Left lung (tissue), 10 donors: ENCODE measurements around the gene TRPM2. TPM values are rescaled to one million over a fixed set of nuclear protein-coding genes. Genes with fewer than 3 reads are reported as not detected.

Experiments used
- ATAC-seq: fragments of 200-7000 bp; cut with Tn5 transposase; one replicate; pipeline ENCODE4 v1.9.1; 2020; ENCODE audit warnings: moderate library complexity
- DNase-seq, 4 donors: peaks; one replicate each; pipeline ENCODE4 v3.0.0-alpha.2; 2013 to 2020
- H3K27ac ChIP-seq, 2 donors: fragments of 200-600 bp; sonication (generic) in 1 of 2; one replicate each; pipeline versions ENCODE4 v1.5.0 to v1.8.0; 2020 to 2021
- H3K27me3 ChIP-seq, 2 donors: fragments of 200-600 bp; sonication (generic) in 1 of 2; one replicate each; pipeline versions ENCODE4 v1.5.0 to v1.8.0; 2020 to 2021
- H3K36me3 ChIP-seq, 2 donors: fragments of 200-600 bp; sonication (generic) in 1 of 2; one replicate each; pipeline versions ENCODE4 v1.5.0 to v1.8.0; 2020 to 2021
- H3K4me1 ChIP-seq, 2 donors: fragments of 200-600 bp; one replicate each; pipeline ENCODE4 v1.8.0; 2021
- H3K4me3 ChIP-seq, 2 donors: fragments of 200-600 bp; sonication (generic) in 1 of 2; one replicate each; pipeline versions ENCODE4 v1.5.0 to v1.8.0; 2020 to 2021; ENCODE audit warnings: mild to moderate bottlenecking in 1 of 2
- H3K9me3 ChIP-seq, 2 donors: fragments of 200-600 bp; sonication (generic) in 1 of 2; one replicate each; pipeline versions ENCODE4 v1.5.0 to v1.8.0; 2020 to 2021
- CTCF ChIP-seq, 2 donors: fragments of 200-600 bp; sonication (generic) in 1 of 2; IDR thresholded peaks; one replicate each; pipeline versions ENCODE4 v1.5.0 to v1.8.0; 2021; ENCODE audit warnings: antibody characterized with exemption in 2 of 2
- intact Hi-C, 2 donors: fragments of 100-400 bp; cut with DNase I; formaldehyde crosslinking; loops; one replicate each; pipeline versions ENCODE4 v1.11.2 to v1.14.2; 2022
- polyA plus RNA-seq, 6 donors: library from polyadenylated mRNA; unstranded; fragments of 120-200 nt; gene quantifications; one replicate each; pipeline ENCODE4 v1.2.1, GENCODE V29; 2013; ENCODE audit not compliant: insufficient read length in 6 of 6
- total RNA-seq, 2 donors: library from RNA; stranded (reverse); fragmentation: NEBNext Ultra II Directional; extraction: Animal tissue kit (Norgen Biotek cat#: 25700); gene quantifications; one replicate each; pipeline ENCODE4 v1.2.1, GENCODE V29; 2021
- donor health status: DM: no; HTN: yes; CAD: no.
- donor health status: DM: no; HTN: no; CAD: no.

The TRPM2 gene
- total and polyA plus RNA-seq, 8 donors: 1.2 to 25.6 (median 1.6) TPM

GRCh38 chr21:44434568-44434925 is 81.1 kb downstream of the TRPM2 start:
- Histone ChIP-seq H3K4me1 (no peaks in the 10 kb centered on the region), H3K27ac (no peak overlapping the region), H3K4me3 (no peak overlapping the region), H3K27me3 (peaks cover 0 to 6% of the 10 kb centered on the region in 2 donors), H3K9me3 (peaks cover 0 to 12% of the 10 kb centered on the region in 2 donors), H3K36me3 (peaks cover 0 to 57% of the 10 kb centered on the region in 2 donors)
- ATAC-seq (no peak), DNase-seq (peak in 1 of 4 donors; percentile 57)
- no peak for TF ChIP-seq CTCF (IDR thresholded peaks at IDR 0.05)
- intact Hi-C loops: no loop called here

GRCh38 chr21:44434936-44435635 is 81.7 kb downstream of the TRPM2 start:
- no peak overlapping the region for H3K4me3 ChIP-seq
- peaks cover 0 to 61% of the 10 kb centered on the region in 2 donors for H3K36me3 ChIP-seq
- H3K4me1 ChIP-seq: no peaks in the 10 kb centered on the region
- no peak overlapping the region for H3K27ac ChIP-seq
- intact Hi-C loops: no loop called here
- peaks cover 0 to 6% of the 10 kb centered on the region in 2 donors for H3K27me3 ChIP-seq
- TF ChIP-seq CTCF (IDR thresholded peaks at IDR 0.05): no peak
- ATAC-seq (no peak), DNase-seq (peak in 2 of 4 donors; percentile 25 to 51)
- peaks cover 0 to 7% of the 10 kb centered on the region in 2 donors for H3K9me3 ChIP-seq

- DNase-seq: peak in 1 of 4 donors; percentile 53
- ATAC-seq: no peak
These were observed 82.7 kb downstream of the TRPM2 start for GRCh38 chr21:44436111-44436611.

GRCh38 chr21:44436958-44437357 is 83.5 kb downstream of the TRPM2 start:
- Histone ChIP-seq H3K27me3 (peaks cover 0 to 6% of the 10 kb centered on the region in 2 donors), H3K36me3 (peaks cover 0 to 80% of the 10 kb centered on the region in 2 donors), H3K4me1 (no peaks in the 10 kb centered on the region), H3K4me3 (no peak overlapping the region), H3K27ac (no peak overlapping the region), H3K9me3 (no peaks in the 10 kb centered on the region)
- TF ChIP-seq CTCF (IDR thresholded peaks at IDR 0.05): no peak
- intact Hi-C loops: no loop called here
- ATAC-seq (no peak), DNase-seq (peak in 1 of 4 donors; percentile 44)

More at GRCh38 chr21:44436111-44436611, 82.7 kb downstream of the TRPM2 start:
- H3K27ac ChIP-seq: no peak overlapping the region
- H3K4me3 ChIP-seq: no peak overlapping the region
- H3K36me3 ChIP-seq: peaks cover 0 to 72% of the 10 kb centered on the region in 2 donors
- intact Hi-C loops: no loop called here
- no peak for TF ChIP-seq CTCF (IDR thresholded peaks at IDR 0.05)
- peaks cover 0 to 6% of the 10 kb centered on the region in 2 donors for H3K27me3 ChIP-seq
- no peaks in the 10 kb centered on the region for H3K9me3 ChIP-seq
- no peaks in the 10 kb centered on the region for H3K4me1 ChIP-seq

GRCh38 chr21:44437371-44437695 is 83.9 kb downstream of the TRPM2 start:
- TF ChIP-seq CTCF (IDR thresholded peaks at IDR 0.05): no peak
- Histone ChIP-seq H3K4me1 (no peaks in the 10 kb centered on the region), H3K9me3 (no peaks in the 10 kb centered on the region), H3K4me3 (no peak overlapping the region), H3K27ac (no peak overlapping the region), H3K36me3 (peaks cover 0 to 84% of the 10 kb centered on the region in 2 donors), H3K27me3 (peaks cover 0 to 6% of the 10 kb centered on the region in 2 donors)
- ATAC-seq: no peak
- no peak for DNase-seq
- intact Hi-C loops: no loop called here
